Urinary bladder (tissue), 4 donors: ENCODE results near the gene ACOX2. TPM values are rescaled to one million over a fixed set of nuclear protein-coding genes. Genes with fewer than 3 reads are reported as not detected.
"Not testable (repeated sequence)": the region's sequence is repeated elsewhere in the genome, so short reads cannot be mapped to it uniquely, and the experiment has no call there.

Experiments used
- DNase-seq: peaks from one replicate; pipeline ENCODE4 v3.0.0-alpha.2; 2015; ENCODE audit errors: extremely low spot score
- H3K27ac ChIP-seq: one replicate; pipeline ENCODE4 v1.5.1; 2013; ENCODE audit warnings: low read depth, mild to moderate bottlenecking, moderate library complexity
- H3K36me3 ChIP-seq: one replicate; pipeline ENCODE4 v1.6.1; 2013; ENCODE audit warnings: mild to moderate bottlenecking, moderate library complexity; ENCODE audit not compliant: insufficient read depth
- H3K4me1 ChIP-seq: one replicate; pipeline ENCODE4 v1.6.1; 2013; ENCODE audit warnings: mild to moderate bottlenecking, moderate library complexity; ENCODE audit not compliant: insufficient read depth
- H3K4me3 ChIP-seq: one replicate; pipeline ENCODE4 v1.5.1; 2013; ENCODE audit warnings: low read depth, low read length
- WGBS: extraction: QIAGEN DNeasy Blood & Tissue Kit; methylation state at CpG from one replicate; pipeline ENCODE4 v1.1.7; 2013; 5-methylcytosine and 5-hydroxymethylcytosine counted together
- polyA plus RNA-seq: library from polyadenylated mRNA; stranded (reverse); fragments of 200-250 nt; gene quantifications from one replicate; pipeline ENCODE4 v1.2.3, GENCODE V29; 2013
- total RNA-seq: library from RNA; depleted of rRNA; stranded (reverse); fragments of >200 nt; gene quantifications from one replicate; pipeline ENCODE4 v1.2.3, GENCODE V29; 2014
- donor health status: healthy with polysubstance abuse.
- donor health status: healthy.

ACOX2 gene
- total and polyA plus RNA-seq, 2 donors, result 25.7 to 28.8 TPM

DNA sequence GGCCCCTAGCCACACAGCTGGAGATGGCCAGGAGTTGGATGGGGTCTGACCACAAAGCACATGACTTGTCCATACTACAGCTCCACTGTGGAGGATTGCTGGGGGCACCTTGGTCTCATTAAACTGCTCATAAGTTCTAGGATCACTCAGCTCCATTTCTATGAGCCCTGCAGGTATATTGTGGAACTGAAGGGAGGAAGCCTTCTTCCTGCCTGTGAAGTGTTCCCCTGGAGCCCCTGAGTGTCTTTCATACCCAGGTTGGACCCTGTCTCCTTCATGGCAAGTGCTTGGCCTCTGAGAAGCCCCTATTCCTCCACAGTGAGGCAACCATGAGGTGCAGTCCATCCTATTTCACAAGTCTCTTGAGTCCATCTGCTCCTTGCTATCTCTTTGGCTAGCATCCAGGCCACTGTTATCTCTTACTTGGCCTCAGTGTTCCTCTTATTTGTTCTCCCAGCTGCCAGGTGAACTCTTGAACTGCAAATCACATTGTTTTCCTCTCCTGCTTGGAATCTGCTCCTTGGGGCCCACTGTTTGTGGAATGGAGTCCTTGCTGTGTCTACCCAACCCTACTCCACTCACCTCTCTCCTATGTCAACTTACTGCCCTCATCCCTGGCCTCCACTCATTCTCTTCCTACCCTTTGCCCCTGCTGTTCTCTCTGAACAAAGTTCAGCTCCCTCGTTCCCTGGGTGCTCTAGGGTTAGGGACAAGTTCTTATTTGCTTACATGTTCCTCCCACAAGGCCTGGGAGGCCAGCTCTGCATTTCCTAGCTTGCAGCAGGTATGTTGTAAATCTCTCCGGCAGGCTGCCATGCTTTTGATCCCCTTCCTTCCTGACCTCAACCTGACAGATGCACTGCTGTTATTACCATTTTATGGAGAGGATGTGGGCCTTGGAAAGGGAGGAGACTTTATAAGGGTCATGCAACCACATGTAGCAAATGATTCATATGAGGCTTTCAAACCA is 1.2 kb downstream of the ACOX2 start:
- DNase-seq, result no peak
- Histone ChIP-seq H3K4me1 (no peaks in the 10 kb centered on the region), H3K36me3 (no peaks in the 10 kb centered on the region), H3K4me3 (no peak overlapping the region), H3K27ac (no peak overlapping the region)
- 16% methylated on average over 2 of the region's 2 CpGs for whole genome bisulfite sequencing

DNA sequence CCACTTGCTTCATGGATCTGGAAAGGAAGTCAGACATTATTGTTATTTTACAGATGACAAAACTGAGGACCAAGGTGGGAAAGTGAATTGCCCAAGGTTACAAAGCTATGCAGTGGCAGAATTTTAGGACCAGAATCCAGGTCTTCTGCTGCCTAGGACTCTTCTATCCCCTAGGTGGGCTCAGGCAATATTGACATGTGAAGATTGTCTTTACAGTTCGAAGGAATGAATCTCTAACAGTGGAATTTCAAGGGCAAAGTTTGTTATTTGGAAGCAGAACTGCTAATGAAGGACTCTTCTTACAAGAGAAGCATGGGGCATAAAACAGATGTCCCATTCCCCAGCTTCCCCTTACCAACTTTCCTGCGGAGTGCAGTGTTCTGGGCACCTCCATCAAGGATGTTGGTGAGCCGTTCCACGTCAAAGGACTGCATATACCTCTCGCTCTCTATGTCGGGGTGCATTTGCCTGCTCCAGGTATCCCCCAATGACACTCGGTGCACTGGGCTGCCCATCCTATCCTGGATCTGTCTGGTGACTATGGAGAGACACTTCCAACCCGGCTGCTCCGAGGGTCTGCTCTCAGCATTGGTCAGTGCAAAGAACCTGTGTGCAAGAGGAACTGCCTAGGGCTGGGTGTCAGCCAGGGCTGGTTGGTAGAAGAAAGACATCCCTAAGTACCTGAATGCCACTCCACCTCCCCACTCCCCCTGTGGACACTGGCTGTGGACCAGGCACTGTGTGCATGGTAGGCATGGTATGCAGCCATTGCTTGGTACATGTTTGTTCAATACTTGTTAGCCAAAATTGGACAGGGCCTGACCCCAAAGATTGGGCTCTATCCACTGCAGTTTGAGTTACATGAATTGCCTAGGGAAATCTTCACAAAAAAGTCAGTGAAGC is 2.1 kb downstream of the ACOX2 start:
- 97% methylated on average over 9 of the region's 9 CpGs for WGBS
- DNase-seq, result no peak
- no peaks in the 10 kb centered on the region for H3K4me1 ChIP-seq

DNA sequence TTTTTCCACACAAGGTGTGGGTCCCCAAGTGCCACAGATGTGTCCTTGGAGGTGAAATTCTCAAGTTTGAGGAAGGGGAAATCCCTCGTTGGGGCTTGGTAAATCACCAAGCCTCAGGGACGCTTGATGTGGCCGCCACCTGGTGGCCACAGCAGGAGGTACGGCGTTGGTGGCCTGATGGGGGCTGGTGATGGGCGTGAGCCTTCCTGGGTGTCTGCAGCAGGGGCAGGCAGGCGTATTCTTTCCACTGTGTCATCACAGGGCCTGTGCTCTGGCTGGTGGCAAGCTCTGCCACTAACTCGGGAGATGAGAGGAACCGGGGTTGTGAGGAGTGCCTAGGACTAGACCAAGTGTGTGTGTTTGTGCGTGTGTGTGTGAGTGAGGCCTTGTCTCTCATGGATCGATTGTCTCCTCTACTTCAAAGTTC is 4.2 kb downstream of the ACOX2 start:
- WGBS, result 23% methylated on average over 11 of the region's 11 CpGs
- no peaks in the 10 kb centered on the region for H3K36me3 ChIP-seq
- H3K4me3 ChIP-seq, result no peak overlapping the region
- H3K27ac ChIP-seq, result no peak overlapping the region
- H3K4me1 ChIP-seq, result no peaks in the 10 kb centered on the region
- no peak for DNase-seq

More for the DNA sequence above, 2.1 kb downstream of the ACOX2 start:
- Histone ChIP-seq H3K4me3 (no peak overlapping the region), H3K36me3 (no peaks in the 10 kb centered on the region), H3K27ac (no peak overlapping the region)

DNA sequence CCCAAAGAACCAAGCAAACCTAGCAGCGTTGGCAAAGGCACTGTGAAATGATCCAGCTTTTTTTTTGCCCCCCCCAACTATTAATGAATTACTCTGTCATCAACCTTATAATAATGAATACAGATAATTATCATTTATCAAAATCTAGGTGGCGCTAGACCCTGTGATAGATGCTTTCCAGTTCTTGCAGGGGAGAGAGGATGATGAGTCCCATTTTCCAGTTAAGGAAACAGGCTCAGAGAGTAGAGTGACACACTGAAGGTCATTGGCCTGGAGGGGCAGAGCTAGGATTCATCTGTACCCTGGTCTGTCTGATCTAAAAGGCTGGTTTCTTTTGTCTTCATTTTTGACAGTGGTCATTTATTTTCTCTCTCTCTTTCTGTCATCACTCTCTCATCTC is 5.0 kb downstream of the ACOX2 start:
- no peak overlapping the region for H3K27ac ChIP-seq
- 93% methylated on average over 2 of the region's 2 CpGs for WGBS
- H3K4me1 ChIP-seq, result no peaks in the 10 kb centered on the region
- H3K4me3 ChIP-seq, result no peak overlapping the region
- DNase-seq, result no peak
- H3K36me3 ChIP-seq, result no peaks in the 10 kb centered on the region

DNA sequence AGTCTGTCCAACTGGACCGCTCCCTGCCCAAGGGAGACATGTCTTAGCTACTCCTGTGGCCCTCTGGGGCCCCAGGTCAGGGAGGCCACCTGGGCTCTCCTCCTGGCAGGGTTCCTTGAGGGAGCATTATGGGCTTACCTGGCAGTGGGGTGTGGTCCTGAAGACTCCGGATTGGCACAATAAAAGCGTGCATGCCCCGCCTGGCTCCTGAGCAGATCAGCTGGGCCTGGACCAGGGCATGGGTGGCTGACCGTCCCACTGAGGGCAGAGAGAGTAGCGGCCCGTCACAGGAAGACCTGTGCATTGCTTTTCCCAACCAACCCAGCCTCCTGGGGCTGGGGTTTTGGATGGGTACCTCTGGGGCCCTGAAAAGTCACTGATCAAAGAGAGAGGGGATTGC is 5.4 kb downstream of the ACOX2 start:
- no peak for DNase-seq
- 96% methylated on average over 7 of the region's 7 CpGs for WGBS
- H3K4me1 ChIP-seq, result no peaks in the 10 kb centered on the region
- H3K4me3 ChIP-seq, result no peak overlapping the region
- H3K27ac ChIP-seq, result no peak overlapping the region
- H3K36me3 ChIP-seq, result no peaks in the 10 kb centered on the region

DNA sequence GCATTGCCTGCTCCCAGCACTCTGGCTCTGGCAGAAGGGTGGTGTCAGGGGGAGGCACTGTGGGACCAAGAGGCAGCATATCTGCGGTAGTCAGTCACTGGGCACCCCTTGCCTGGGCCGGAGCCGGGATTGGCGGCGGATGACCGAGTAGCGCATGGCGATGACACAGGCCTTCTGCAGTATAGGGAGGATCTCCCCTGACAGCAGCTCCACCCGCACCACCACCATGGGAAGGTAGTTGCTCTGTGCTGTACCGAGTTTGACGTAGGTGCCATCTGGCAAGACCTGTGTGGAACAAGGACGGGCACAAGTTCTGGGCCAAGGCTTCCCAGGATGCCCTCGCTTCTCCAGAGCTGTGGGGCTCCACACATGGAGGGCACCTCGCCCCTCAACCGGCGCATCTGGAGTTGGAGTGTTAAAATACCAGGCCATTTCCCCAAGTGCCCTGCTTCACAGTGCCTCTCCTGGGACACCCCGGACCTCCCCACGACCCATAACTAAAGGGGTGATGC is 6.6 kb downstream of the ACOX2 start:
- WGBS, result 89% methylated on average over 18 of the region's 18 CpGs
- no peak overlapping the region for H3K27ac ChIP-seq
- H3K36me3 ChIP-seq, result no peaks in the 10 kb centered on the region
- no peak for DNase-seq
- H3K4me3 ChIP-seq, result no peak overlapping the region
- H3K4me1 ChIP-seq, result no peaks in the 10 kb centered on the region

DNA sequence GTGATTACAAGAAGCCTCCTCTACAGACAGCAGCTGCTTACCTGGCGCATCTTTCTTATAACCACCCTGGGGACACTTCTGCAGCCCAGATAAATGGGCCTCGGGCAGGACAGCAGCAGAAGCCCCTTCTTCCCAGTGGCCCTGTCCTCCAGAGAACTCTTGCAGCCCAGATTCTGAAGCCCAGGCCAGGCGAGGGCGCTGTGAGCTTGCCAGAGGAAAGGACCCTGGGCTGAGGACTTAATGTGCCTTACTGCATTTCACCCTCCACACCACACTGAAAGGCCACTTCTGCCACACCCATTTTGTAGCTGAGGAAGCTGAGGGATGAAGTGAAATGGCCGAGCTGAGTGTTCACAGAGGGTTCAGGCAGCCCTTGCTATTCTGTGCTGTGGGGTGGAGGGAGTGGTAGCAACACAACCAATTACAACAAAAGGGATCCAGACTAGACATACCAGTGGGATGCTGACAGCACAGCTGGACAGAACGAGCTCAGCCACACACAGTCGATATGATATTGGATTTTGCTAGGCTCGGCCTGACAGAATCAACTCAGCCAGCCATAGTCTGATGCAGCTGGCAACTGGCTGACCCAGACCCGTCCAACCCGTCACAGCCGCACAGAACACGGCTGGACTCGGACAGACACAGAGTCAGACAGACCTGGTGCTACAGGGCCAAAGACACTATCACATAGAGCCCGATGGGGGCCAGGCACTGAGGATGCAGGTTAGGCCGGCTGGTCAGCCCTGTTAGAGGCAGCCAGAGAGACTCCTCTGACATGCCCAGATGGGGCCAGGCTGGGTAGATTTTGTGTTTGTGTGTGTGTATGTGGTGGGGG is 7.3 kb downstream of the ACOX2 start:
- Histone ChIP-seq H3K27ac (no peak overlapping the region), H3K4me1 (no peaks in the 10 kb centered on the region), H3K36me3 (no peaks in the 10 kb centered on the region), H3K4me3 (no peak overlapping the region)
- WGBS, result 77% methylated on average over 15 of the region's 15 CpGs
- no peak for DNase-seq

DNA sequence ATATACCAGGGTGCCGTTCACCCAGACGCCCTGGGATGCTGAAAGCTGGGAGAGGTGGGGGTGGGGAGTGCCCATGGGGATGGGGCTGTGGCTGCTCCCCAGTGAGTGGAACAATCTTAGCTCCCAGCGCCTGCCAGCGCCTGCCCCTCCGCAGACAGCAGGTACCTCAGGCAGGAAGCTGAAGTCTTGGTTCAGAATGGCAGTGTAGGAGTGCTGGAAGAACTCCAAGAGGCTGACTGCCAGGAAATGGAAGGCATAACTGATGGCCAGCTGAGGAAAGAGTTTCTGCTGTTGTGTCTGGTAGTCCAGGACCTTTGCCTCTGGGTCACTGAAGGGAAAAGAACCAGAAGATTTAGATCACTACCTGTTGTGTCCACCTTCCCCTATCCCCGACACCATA is 8.4 kb downstream of the ACOX2 start:
- no peak for DNase-seq

DNA sequence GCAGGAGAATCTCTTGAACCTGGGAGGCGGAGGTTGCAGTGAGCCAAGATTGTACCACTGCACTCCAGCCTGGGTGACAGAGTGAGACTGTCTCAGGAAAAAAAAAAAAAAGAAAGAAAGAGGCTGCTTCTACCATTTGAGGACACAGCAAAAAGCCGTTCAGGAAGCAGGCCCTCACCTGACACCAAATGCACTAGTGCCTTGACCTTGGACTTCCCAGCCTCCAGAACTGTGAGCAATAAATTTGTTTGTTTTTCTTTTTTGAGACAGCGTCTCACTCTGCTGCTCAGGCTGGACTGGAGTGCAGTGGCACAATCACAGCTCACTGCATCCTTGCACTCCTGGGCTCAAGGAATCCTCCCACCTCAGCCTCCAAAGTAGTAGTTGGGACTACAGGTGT is 9.6 kb downstream of the ACOX2 start:
- WGBS, result 91% methylated on average over 3 of the region's 3 CpGs
- H3K4me1 ChIP-seq, H3K36me3 ChIP-seq, DNase-seq, H3K4me3 ChIP-seq, H3K27ac ChIP-seq: not testable (repeated sequence)

More for the DNA sequence above, 8.4 kb downstream of the ACOX2 start:
- no peak overlapping the region for H3K4me3 ChIP-seq
- no peaks in the 10 kb centered on the region for H3K4me1 ChIP-seq
- H3K36me3 ChIP-seq, result no peaks in the 10 kb centered on the region
- WGBS, result 63% methylated on average over 6 of the region's 6 CpGs
- H3K27ac ChIP-seq, result no peak overlapping the region

DNA sequence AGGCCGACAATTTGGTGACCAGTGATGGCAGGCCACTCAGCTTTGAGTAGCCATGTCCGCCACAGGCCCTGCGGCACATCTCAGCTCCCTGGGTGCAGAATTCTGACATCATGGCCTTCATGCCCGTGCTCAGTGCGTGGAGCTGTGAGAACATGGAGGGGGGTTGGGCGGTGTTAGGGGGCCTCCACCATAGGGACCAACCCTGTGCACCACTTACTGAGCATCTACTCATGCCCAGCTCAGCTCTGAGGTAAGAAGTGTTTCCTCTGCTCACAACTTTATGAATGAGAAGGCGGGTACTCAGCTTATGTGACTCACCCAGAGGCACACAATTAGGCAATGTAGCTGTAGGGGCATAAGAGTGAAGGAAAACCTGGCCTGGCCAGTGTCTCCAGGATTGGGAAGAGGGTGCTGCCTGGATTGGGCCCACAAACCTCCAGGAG is 10.5 kb downstream of the ACOX2 start:
- Histone ChIP-seq H3K4me3 (no peak overlapping the region), H3K27ac (no peak overlapping the region), H3K36me3 (no peaks in the 10 kb centered on the region), H3K4me1 (no peaks in the 10 kb centered on the region)
- no peak for DNase-seq
- WGBS, result 87% methylated on average over 7 of the region's 7 CpGs

DNA sequence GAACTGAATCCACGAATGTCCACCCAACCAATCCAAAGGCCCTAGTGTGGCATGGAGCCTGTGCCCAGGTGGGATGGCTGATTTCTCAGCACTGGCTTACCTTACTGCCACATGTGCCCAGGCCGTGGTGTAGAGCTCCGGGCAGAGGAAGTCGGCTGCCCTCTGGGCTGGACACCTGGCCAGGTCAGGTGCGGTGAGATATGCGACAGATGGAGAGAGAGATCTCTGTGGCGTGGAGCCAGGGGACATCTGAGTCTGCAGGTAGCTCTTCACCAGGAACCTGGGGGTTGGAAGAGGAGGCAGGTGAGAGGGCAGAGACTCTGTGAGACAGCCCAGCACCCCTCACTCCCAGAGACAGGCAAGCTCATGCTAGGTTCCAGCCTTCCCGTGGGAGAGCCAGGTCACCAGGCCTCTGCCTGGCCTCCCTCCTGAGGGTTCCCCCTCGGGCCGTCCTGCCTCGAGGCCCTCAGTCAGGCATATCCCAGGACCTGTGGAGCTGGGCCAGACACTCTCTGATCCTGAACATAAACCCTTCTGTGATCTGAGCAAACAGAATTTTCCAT is 12.6 kb downstream of the ACOX2 start:
- DNase-seq, result no peak
- H3K4me1 ChIP-seq, result no peaks in the 10 kb centered on the region
- H3K4me3 ChIP-seq, result no peak overlapping the region
- no peak overlapping the region for H3K27ac ChIP-seq
- 89% methylated on average over 11 of the region's 11 CpGs for WGBS
- H3K36me3 ChIP-seq, result no peaks in the 10 kb centered on the region

DNA sequence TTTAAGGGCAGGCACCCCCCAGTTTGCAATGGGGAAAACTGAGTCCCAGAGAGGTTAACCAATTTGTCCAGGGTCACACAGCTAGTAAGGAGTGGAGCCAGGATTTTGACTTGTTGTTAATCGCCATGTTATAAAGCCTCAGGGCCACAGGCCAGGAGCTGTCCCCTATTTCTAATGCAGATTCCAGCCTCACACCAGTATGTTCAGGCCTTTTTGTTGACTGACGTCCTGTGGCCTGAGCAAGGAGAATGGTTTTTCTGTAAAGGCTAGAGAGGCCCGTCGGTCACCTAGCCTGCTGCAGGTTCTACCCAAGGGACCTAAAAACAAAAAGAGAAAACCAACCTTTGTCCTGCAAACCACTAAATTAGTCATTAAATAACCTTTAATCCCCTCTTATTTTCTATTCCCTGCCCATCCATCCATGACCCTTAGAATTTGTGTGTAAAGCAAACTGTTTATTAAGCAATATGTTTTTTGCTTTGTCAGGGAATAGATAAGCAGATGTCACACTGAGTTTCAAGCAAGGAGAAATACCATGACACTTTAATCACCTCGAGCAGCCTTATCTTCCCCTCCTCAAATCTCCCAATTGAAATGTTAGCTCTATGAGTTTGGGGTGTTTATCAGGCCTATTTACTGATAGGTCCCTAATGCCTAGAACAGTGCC is 14.1 kb downstream of the ACOX2 start:
- Histone ChIP-seq H3K36me3 (no peaks in the 10 kb centered on the region), H3K4me3 (no peak overlapping the region), H3K27ac (no peak overlapping the region), H3K4me1 (no peaks in the 10 kb centered on the region)
- no peak for DNase-seq
- 81% methylated on average over 5 of the region's 5 CpGs for WGBS
